ENCODE results near the gene CFAP47. TPM values are rescaled to one million over a fixed set of nuclear protein-coding genes. Genes with fewer than 3 reads are reported as not detected.

CFAP47 gene
- total and polyA plus RNA-seq, 9 of the 15 experiments (the other 6 are each of a cell fraction or from before 2014, with no cell fraction given), result 0.06 to 0.29 (median 0.13) TPM

- no peak overlapping the region for H3K9ac ChIP-seq (ENCODE audit: insufficient read depth in 1 of 2, low read depth in 2 of 2, low read length in 2 of 2)
- H2AFZ ChIP-seq (ENCODE audit: low read depth, low read length), result no peak overlapping the region
- H3K9me1 ChIP-seq (ENCODE audit: control insufficient read depth, insufficient read depth, low read length), result no peaks in the 10 kb centered on the region
- no peaks in the 10 kb centered on the region for H3K79me2 ChIP-seq (ENCODE audit: control insufficient read depth, insufficient read depth, low read length)
- in situ Hi-C loops (cut with MboI) (no loop called here), intact Hi-C loops (cut with micrococcal nuclease) (no loop called here)
- WGBS (ENCODE audit: insufficient coverage, low coverage, missing lambda C conversion rate), result 0% methylated on average over 1 of the region's 1 CpG
- H3K4me3 ChIP-seq, result no peak overlapping the region
- CTCF ChIA-PET (ENCODE audit: low intra/inter-chr PET ratio), result no interaction called here
- no peaks in the 10 kb centered on the region for H4K20me1 ChIP-seq (replicated peaks; ENCODE audit: control insufficient read depth, insufficient read depth, low read length)
- H3K27me3 ChIP-seq (ENCODE audit: control insufficient read depth in 2 of 2, insufficient read depth in 2 of 2, low read length in 2 of 2), result no peaks in the 10 kb centered on the region
- no peak for TF ChIP-seq NEUROD1 (IDR thresholded peaks at IDR 0.05; ENCODE audit: borderline replicate concordance, low read depth, low read length, partially characterized antibody)
- TF ChIP-seq FOXM1 (IDR thresholded peaks at IDR 0.05; ENCODE audit: low read depth), result no peak
- TF ChIP-seq FOXM1 (CRISPR knock-in tag; IDR thresholded peaks at IDR 0.05; ENCODE audit: low read depth), result no peak
- TF ChIP-seq ZNF232 (CRISPR knock-in tag; IDR thresholded peaks at IDR 0.05), result no peak
- TF ChIP-seq TSC22D4 (tag; IDR thresholded peaks at IDR 0.05), result no peak
- no peak for TF ChIP-seq MGA (IDR thresholded peaks at IDR 0.05)
- no peak for TF ChIP-seq SMAD1 (IDR thresholded peaks at IDR 0.05; ENCODE audit: low read depth, low read length, partially characterized antibody)
- no peak for TF ChIP-seq MTA1 (IDR thresholded peaks at IDR 0.05; ENCODE audit: borderline replicate concordance)
- H3K4me2 ChIP-seq (ENCODE audit: insufficient read depth, low read length), result no peak overlapping the region
- no TSS peak for BruUV-seq (replicated peaks)
- no peaks in the 10 kb centered on the region for H3K9me3 ChIP-seq (replicated peaks; ENCODE audit: control insufficient read depth, insufficient read depth, low read depth, low read length)
- H3K36me3 ChIP-seq (ENCODE audit: control insufficient read depth, insufficient read depth, low read length), result no peaks in the 10 kb centered on the region
- DNase-seq (ENCODE audit: extremely low read depth in 1 of 4, low spot score in 3 of 4) (no peak), ATAC-seq (no peak), FAIRE-seq (no peak)
- H3K4me1 ChIP-seq (replicated peaks in 1 of 2; ENCODE audit: control insufficient read depth in 2 of 2, insufficient read depth in 2 of 2, low read length in 2 of 2), result no peaks in the 10 kb centered on the region
- POLR2A ChIA-PET, result no interaction called here
- no peak overlapping the region for H3K27ac ChIP-seq (ENCODE audit: extremely low read depth, low read depth, low read length)
Measured at GRCh38 chrX:36344301-36344700, 424.8 kb downstream of the CFAP47 start.

Measured in K562 (cell line).